NCI-H1930 (cell line): Measurements from ENCODE around the gene ANTXR1.
A peak's percentile ranks its signal among the peaks of the same experiment; 100 is the strongest.
"Not testable (repeated sequence)": the region's sequence is repeated elsewhere in the genome, so short reads cannot be mapped to it uniquely, and the experiment has no call there.

Source experiments
- DNase-seq, 2 experiments: peaks; one replicate each; lab custom pipeline; 2025; lab: John Stamatoyannopoulos, UW

Gene ANTXR1

DNA sequence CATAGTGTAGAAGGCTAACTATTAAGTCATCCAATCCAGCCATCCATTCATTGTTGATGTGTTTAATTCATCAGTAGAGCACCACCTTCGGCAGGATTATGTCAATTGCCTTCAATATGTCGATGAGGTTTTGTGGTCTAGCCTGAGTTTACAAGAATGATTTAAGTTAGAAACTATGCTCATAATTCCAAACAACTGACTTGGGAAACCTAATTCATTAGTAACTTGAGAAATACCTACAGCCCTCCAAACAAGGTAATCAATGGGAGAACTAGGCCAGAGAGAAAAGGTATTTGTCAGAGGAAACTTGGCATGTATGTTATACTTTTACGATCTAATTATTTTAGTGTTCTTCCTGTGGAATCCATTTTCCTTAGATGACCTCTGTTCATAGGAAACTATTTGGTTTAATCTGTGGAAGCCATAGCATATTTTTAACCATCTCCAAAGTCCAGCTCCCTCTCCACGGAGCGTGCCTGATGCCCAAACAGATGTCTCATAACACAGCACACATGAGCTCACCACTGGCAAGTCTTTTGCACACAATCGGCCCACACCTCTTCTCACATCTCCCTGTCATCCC is 225.6 kb downstream of the ANTXR1 start:
- no peak for DNase-seq

DNA sequence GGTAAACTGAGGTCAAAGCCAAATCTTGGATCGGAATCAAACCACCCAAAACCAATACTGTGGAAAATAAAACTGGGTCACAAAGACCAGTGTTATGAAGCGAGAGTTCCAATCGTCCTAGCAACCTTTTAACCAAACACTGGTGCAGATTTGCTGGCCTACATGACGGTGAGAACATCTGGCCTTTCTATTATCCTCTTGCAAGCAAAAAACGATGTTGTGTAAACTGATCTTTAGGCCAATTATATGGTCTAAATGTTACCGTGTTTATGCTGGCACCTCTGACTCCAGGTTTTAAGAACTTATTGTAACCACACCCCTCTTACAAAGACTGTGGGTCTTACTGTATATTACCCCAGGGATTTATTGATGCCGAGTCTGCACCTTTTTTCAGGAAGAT is 228.1 kb downstream of the ANTXR1 start:
- DNase-seq = no peak

DNA sequence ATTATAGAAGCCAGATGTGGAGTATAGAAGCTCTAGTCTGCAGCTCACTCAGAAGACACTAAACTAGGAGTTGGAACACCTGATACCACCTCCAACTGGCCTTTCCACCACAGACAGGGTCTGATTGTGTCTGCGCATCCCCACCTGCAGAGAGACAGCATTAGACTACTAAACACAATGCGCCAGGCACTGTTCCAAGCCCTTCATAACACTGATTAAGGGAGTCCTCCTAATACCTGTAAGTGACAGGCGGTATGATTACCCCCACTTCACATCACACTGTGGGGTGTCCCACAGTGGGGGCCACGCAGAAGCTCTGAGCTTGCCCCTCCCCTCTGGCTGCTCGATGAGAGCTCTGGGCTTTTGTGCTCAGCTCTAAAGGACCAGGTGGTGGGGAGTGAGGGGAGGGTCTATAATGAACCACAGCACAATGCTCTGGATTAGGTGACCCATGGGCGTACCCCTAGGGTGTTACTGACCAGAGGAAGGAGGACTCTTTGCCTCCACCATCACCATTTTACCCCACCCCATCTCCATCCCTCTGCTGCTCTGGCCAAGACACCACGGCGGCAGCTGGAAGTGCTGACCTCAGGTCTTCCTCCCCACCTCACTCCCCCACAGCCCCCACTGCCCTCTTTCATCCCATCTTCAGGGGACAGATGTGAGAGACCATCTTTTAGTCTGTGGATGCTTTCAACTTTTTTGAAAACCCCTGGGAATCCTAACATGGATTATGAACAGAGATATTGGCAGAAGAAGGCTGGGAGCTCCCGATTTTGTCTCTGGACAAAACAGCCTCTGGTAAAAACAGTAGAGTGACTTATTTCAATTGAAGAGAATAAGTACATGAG is 228.9 kb downstream of the ANTXR1 start:
- peak in 1 of 2 experiments; percentile 5 for DNase-seq

DNA sequence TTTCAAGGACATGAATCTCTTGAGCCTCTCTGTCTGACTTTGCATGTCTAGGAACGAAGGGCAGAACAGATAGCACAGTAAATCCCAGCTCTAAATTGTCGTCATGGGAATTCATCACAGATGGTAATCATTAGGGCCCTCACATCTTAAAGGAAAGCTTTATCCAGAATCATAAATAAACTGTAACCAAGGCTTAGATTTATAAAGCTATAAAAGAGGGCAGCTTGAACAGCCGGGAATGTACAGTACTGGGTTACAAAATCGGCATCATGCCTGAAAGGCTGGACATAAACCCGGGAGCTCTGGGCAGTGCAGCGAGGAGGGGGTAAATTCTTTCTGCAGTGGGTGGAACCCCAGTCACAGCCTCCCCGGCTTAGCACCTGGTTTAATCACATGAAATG is 229.7 kb downstream of the ANTXR1 start:
- DNase-seq = no peak

DNA sequence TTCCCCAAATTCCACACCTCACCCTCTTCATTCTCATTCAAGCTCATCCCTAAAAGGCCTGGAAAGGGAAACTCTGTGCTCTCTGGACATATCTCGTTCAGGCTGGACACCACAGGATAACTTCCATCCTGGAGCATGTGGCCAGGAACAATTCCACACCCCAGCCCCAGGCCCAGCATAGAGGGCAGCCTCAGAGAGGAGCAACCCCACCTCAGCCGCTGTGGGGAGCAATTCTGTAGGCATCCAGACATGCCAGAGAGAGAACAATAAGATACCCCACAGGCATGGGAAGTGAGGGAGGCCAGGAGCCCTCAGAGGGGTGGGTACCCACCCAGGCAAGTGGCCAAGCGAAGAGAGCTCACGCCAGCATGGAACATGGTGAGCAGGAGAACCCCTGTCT is 230.7 kb downstream of the ANTXR1 start:
- no peak for DNase-seq

DNA sequence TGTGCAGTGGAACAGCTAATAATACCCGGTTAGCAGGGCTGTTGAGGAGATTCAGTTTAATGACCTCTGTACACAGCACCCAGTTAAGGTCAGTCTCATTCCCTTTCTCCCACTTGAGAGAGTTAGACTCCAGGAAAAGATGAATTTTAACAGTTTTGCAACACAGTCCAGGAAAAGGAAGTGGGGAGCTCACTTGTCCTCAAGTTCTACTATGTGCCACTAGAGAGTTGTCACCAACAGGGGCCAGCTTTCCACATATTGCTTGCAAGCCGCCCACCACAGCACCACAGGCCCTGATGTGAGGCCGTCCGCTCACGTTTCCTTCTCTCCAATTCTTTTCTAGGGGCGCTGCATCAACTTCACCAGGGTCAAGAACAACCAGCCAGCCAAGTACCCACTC is 231.9 kb downstream of the ANTXR1 start:
- no peak for DNase-seq

DNA sequence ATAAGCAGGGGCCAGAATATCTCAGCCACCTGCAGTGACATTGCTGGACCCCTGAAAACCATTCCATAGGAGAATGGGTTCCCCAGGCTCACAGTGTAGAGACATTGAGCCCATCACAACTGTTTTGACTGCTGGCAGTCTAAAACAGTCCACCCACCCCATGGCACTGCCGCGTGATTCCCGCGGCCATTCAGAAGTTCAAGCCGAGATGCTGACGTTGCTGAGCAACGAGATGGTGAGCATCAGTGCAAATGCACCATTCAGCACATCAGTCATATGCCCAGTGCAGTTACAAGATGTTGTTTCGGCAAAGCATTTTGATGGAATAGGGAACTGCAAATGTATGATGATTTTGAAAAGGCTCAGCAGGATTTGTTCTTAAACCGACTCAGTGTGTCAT is 234.6 kb downstream of the ANTXR1 start:
- no peak for DNase-seq

DNA sequence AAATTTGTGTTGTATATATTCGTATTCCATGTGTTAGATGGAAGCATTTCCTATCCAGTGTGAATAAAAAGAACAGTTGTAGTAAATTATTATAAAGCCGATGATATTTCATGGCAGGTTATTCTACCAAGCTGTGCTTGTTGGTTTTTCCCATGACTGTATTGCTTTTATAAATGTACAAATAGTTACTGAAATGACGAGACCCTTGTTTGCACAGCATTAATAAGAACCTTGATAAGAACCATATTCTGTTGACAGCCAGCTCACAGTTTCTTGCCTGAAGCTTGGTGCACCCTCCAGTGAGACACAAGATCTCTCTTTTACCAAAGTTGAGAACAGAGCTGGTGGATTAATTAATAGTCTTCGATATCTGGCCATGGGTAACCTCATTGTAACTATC is 235.3 kb downstream of the ANTXR1 start:
- no peak for DNase-seq

DNA sequence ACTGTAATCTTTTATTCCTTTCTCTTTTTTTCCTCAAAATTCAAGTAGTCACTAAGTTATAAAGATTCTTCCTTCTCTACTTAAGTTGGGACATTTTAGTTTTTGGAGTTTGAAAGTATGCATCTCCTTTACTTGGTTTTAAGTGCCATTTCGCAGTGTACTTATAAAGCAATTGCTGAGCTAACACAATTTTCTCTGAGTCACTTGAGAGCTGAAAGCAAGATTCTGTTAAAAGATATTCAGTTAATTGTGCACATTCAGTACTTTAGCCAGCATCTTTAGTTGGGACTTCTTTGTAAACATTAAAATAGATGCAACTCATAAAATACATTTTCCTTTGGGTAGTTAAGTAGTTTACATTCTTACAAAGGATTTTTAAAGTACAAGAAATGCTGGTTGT is 238.0 kb downstream of the ANTXR1 start:
- DNase-seq = no peak

DNA sequence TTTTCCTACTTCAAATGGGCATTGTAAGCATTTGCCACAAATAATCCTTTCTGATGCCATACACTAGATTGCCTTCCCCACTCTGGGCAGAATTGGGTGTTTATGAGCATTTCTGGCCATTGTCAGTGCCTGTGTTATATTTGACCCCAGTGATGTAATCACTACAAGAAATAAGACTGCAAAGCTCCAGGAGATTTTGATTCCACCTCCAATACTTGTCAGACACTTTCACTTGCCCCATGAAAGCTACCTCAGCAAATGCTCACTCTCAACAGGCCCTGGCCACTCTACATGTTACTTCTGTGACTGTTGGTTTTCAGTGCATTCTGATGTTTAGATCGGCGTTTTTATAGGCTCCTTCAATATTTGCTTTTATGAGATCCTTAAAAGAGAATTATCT is 239.0 kb downstream of the ANTXR1 start:
- DNase-seq = no peak

DNA sequence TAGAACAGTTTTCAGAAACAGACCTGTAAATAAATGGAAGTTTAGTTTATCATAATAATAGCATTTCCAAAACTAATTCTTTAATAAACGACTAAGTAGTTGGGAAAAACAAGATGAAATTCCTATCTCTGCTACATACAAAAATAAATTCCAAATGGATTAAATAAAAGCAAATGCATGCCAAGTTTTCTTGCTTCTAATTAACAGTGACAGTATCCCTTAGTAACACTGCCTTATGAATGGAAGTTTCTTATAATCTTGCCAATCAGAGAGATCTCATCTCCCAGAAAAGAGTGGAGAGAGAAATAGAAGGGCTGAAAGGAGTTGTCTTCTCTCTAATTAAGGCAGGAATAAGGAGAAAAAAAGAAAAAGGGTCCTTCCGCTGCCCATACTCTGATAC is 240.1 kb downstream of the ANTXR1 start:
- DNase-seq = no peak

DNA sequence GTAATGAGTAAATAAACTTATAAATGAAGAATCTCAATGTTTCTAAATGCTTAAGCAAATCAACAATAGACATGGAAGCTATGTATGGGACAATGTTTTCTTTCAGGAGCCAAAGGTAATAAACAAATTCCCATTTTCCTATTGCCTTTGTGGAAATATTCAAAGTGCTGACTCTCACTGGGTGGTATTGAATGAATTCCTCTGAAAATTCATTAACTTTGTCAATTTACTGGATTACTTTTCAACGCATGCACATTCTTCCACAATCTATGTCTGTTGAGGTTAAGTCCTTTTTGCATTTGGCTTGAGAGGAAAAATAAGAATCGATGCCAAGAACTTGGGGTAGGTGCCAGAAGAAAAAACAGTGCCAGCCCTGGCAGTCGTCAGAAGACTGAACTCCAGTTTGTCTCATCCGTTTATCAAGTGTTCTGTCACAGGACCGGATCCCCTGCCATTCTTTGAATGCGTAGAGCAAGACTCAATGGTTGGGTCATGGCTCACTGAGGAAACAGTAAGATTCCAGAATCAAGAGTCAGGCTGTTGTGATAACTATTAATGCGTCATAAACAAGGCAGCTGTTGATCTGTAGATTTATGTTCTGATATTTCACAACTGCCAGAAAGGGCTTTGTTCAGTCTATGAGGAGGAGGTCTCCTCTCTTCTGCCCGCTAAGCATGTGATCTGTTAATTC is 240.8 kb downstream of the ANTXR1 start:
- no peak for DNase-seq

DNA sequence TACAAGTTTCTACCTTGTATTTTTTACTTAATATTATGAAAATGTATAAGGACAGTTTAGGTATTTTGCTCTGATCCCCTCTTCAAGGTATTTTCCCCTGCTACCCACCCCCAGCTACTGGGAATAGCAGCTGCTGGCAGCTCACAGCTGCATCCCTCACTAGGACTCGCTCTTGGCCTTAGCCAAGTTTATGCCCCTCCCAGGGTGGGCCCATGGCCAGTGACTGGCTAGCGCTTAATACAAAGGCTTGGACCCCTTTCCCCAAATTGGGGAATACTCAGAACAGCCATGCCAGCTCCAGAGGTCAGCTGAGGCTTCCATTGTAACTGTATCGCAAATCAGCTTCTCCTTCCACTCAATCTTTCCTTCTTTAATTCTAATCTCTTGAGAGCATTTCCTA is 242.8 kb downstream of the ANTXR1 start:
- no peak for DNase-seq

DNA sequence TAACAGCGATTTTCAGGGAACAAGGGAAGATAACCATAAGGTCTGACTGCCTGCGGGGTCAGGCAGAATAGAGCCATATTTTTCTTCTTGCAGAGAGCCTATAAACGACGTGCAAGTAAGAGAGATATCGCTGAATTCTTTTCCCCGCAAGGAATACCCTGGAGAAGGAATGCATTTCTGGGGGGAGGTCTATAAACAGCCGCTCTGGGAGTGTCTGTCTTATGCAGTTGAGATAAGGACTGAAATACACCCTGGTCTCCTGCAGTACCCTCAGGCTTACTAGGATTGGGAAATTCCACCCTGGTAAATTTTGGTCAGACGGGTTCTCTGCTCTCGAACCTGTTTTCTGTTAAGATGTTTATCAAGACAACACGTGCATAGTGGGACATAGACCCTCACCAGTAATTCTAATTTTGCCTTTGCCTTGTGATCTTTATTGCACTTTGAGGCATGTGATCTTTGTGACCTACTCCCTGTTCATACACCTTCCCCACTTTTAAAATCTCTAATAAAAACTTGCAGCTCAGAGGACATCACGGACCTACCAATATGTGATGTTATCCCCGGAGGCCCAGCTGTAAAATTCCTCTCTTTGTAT is 247.1 kb downstream of the ANTXR1 start:
- not testable (repeated sequence) for DNase-seq

DNA sequence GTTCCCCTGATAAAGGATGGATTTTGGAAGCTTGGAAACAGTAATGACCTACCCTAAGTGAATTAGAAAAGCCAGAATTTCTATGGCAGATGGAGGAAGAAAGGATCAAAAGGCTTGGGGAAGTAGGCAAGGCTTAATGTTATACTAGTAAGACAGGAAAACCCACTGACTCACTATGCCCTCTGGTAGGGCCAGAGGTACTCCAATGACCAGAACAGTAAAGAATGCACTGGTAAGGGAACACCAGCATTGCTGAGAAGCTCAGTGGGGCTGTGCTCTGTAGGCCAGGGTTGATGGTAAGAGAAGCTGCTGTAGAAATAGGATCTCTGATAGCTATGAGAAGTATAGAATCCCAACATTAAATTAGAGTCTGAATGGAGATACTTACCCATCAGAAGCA is 247.7 kb downstream of the ANTXR1 start:
- no peak for DNase-seq

DNA sequence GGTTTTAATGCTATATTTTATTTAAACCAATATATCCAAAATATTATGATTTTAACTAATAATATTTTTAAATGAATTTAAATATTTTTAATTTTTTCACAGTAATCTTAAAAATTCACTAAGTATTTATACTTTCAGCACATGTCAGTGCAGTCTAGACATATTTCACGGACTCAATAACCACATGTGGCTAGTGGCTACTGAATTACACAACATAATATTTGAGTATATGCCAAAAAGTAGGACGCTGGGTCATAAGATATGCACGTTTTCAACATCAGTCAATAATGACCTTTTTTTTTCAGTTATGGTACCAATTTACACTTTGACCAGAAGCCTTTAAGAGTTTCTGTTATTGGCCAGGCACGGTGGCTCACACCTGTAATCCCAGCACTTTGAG is 256.4 kb downstream of the ANTXR1 start:
- DNase-seq = no peak

DNA sequence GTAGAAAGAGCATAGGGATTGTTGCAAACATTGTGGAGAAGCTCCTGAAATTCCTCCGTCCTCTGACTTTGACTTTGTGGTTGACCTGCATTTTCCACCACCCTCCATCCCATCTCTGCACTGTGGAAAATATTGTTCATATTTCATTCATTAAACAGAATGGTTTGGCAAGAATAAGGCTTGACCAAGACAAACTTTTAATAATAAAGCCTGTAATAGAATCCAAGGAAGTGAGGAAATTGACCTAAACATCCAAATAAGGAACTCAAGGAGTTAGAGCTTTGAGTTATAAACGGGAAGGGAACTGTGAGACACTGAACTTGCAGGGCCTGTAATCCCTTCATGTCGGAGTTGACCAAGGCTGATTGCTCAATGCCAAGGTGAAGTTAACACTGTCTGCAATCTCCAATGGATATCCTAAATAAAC is 258.9 kb downstream of the ANTXR1 start:
- DNase-seq = no peak

DNA sequence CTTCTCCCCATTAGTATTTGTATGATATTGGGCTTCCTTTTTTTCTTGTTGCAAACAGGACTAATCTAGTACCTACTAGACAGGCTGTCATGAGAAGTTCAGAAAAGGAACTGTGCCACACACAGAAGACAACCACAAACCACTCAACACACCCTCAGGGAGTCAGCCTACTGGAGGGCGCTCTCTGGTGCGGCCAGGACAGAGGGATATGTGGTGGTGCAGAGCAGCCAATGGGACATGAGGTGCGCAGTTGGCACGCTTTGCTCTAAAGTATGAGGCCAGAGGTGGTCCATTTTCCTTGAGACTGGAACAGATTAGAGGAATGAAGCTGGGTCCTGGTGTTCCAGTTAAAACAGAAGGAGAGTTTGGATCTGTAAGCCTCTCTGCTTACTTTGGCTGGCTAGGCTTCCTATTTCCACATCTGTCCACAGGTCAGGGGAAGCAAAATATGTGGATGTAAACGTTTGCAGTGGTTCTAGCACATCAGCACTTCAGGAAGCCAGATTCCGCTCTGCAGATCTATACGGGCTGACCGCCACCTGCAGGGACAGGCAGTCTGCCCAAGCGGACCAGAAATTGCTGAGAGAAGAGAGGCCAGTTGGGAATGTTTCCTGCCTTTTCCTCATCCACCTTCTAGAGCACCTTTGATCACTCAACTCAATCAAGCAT is 260.0 kb downstream of the ANTXR1 start:
- DNase-seq = no peak

DNA sequence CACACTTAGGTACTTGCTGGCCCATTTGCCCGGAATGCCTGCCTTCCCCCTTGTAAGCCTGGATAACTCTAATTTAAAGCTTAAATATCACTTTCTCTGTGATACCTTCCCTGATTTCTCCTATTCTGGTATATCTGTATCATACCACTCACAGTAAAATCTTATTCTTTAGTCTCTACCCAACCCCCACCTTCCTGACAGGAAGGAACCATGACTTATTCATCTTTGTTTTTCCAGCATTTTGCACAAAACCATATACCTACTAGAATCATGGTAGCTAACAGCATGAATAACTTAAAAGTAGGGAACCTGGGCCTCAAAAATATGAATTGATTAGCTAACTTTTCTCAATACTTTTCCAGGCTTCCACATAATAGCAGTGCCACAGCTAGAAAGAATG is 262.5 kb downstream of the ANTXR1 start:
- no peak for DNase-seq

DNA sequence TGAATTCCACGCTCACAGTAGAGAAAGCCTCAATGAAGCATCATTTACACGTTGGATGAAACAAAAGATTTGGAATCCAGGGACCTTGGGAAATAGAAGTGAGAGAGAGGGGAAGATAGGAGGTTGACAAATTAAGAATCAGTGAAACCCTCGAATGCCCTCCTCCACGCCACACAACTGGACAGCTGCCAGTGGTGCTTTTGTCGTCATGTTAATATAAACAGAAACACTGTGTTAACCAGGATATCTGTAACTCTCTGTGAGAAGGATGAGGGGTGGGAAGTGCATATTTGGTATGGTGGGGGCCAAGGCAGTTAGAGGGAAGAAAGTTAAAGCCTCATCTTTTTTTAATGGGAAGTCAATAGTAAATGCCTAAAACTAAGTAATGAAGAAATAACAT is 265.4 kb downstream of the ANTXR1 start:
- no peak for DNase-seq

DNA sequence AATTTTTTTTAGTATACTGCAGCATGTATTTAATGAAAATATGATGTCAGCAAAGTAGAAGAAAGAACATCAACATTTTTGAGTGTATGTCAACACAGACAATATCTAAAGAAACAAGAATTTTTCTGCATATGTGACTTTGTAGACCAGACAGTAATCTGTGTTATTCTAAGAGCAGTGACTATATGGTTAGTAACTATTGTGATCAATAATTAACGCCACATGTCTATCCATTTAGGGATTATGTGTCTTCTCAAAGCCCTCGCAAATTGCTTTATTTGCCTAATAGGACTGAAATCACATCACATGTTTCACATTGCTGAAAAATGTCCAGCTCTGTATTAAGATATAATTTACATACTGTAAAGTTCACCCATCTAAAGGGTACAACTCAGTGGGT is 266.2 kb downstream of the ANTXR1 start:
- DNase-seq = no peak
